ENCODE measurements around the gene ICAM5. TPM values are rescaled to one million over a fixed set of nuclear protein-coding genes. Genes with fewer than 3 reads are reported as not detected.

The ICAM5 gene
- total and polyA plus RNA-seq, 9 of the 15 experiments (the other 6 are each of a cell fraction or from before 2014, with no cell fraction given) = 0.10 to 114 (median 13.7) TPM

DNA sequence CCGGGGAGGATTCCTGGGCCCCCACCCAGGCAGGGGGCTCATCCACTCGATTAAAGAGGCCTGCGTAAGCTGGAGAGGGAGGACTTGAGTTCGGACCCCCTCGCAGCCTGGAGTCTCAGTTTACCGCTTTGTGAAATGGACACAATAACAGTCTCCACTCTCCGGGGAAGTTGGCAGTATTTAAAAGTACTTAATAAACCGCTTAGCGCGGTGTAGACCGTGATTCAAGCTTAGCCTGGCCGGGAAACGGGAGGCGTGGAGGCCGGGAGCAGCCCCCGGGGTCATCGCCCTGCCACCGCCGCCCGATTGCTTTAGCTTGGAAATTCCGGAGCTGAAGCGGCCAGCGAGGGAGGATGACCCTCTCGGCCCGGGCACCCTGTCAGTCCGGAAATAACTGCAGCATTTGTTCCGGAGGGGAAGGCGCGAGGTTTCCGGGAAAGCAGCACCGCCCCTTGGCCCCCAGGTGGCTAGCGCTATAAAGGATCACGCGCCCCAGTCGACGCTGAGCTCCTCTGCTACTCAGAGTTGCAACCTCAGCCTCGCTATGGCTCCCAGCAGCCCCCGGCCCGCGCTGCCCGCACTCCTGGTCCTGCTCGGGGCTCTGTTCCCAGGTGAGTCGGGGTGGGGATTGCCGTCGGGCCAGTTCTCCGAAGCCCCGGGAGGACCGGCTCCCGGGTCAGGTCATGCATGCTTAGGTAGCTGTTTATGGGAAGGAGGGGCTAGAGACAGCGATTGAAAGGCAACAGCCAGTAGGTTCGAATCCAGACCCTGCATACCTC lies 18.9 kb upstream of the ICAM5 start, which contains the start of gene ICAM1 (continued):
- TF ChIP-seq SIRT6 (IDR thresholded peaks at IDR 0.05; ENCODE audit: low read depth, low read length) = no peak
- no peak for TF ChIP-seq TAF9B (IDR thresholded peaks at IDR 0.05; ENCODE audit: partially characterized antibody)
- no peak for TF ChIP-seq NFE2 (IDR thresholded peaks at IDR 0.05; ENCODE audit: low read depth)
- TF ChIP-seq GTF2A2 (tag; IDR thresholded peaks at IDR 0.05) = 0 out of 2 replicates have a peak, but pooled peaks have one; percentile 52
- TF ChIP-seq NR2C1 (IDR thresholded peaks at IDR 0.05) = peak; percentile 67
- peak; percentile 68 for TF ChIP-seq NR2C1 (tag; IDR thresholded peaks at IDR 0.05)
- TF ChIP-seq, protein P1, sequence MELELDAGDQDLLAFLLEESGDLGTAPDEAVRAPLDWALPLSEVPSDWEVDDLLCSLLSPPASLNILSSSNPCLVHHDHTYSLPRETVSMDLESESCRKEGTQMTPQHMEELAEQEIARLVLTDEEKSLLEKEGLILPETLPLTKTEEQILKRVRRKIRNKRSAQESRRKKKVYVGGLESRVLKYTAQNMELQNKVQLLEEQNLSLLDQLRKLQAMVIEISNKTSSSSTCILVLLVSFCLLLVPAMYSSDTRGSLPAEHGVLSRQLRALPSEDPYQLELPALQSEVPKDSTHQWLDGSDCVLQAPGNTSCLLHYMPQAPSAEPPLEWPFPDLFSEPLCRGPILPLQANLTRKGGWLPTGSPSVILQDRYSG (tag; conservative IDR thresholded peaks at IDR 0.05; ENCODE audit: low read depth) = no peak
- no peak for TF ChIP-seq IRF2 (CRISPR knock-in tag; IDR thresholded peaks at IDR 0.05)
- TF ChIP-seq ILK (tag; IDR thresholded peaks at IDR 0.05; ENCODE audit: borderline replicate concordance, low read depth) = no peak
- TF ChIP-seq, protein P2, sequence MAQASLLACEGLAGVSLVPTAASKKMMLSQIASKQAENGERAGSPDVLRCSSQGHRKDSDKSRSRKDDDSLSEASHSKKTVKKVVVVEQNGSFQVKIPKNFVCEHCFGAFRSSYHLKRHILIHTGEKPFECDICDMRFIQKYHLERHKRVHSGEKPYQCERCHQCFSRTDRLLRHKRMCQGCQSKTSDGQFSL (CRISPR knock-in tag; IDR thresholded peaks at IDR 0.05) = no peak
- TF ChIP-seq, protein P2 (tag; IDR thresholded peaks at IDR 0.05) = no peak
- TF ChIP-seq, protein P3, sequence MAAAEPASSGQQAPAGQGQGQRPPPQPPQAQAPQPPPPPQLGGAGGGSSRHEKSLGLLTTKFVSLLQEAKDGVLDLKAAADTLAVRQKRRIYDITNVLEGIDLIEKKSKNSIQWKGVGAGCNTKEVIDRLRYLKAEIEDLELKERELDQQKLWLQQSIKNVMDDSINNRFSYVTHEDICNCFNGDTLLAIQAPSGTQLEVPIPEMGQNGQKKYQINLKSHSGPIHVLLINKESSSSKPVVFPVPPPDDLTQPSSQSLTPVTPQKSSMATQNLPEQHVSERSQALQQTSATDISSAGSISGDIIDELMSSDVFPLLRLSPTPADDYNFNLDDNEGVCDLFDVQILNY (CRISPR knock-in tag; IDR thresholded peaks at IDR 0.05) = no peak
- TF ChIP-seq, protein P4, sequence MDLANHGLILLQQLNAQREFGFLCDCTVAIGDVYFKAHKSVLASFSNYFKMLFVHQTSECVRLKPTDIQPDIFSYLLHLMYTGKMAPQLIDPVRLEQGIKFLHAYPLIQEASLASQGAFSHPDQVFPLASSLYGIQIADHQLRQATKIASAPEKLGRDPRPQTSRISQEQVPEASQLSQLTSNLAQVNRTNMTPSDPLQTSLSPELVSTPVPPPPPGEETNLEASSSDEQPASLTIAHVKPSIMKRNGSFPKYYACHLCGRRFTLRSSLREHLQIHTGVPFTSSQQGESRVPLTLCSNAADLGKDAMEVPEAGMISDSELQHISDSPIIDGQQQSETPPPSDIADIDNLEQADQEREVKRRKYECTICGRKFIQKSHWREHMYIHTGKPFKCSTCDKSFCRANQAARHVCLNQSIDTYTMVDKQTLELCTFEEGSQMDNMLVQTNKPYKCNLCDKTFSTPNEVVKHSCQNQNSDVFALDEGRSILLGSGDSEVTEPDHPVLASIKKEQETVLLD (IDR thresholded peaks at IDR 0.05) = no peak
- TF ChIP-seq DACH1 (IDR thresholded peaks at IDR 0.05; ENCODE audit: partially characterized antibody) = no peak
- TF ChIP-seq FOXJ2 (tag; IDR thresholded peaks at IDR 0.05) = peak; percentile 67; the same call in 1 of the 2 replicates
- no peak for TF ChIP-seq LARP7 (IDR thresholded peaks at IDR 0.05)
- TF ChIP-seq, protein P5, sequence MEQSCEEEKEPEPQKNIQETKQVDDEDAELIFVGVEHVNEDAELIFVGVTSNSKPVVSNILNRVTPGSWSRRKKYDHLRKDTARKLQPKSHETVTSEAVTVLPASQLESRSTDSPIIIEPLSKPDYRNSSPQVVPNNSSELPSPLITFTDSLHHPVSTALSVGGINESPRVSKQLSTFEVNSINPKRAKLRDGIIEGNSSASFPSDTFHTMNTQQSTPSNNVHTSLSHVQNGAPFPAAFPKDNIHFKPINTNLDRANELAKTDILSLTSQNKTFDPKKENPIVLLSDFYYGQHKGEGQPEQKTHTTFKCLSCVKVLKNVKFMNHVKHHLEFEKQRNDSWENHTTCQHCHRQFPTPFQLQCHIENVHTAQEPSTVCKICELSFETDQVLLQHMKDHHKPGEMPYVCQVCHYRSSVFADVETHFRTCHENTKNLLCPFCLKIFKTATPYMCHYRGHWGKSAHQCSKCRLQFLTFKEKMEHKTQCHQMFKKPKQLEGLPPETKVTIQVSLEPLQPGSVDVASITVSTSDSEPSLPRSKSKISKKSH (CRISPR knock-in tag; IDR thresholded peaks at IDR 0.05) = no peak
- TF ChIP-seq, protein P6, sequence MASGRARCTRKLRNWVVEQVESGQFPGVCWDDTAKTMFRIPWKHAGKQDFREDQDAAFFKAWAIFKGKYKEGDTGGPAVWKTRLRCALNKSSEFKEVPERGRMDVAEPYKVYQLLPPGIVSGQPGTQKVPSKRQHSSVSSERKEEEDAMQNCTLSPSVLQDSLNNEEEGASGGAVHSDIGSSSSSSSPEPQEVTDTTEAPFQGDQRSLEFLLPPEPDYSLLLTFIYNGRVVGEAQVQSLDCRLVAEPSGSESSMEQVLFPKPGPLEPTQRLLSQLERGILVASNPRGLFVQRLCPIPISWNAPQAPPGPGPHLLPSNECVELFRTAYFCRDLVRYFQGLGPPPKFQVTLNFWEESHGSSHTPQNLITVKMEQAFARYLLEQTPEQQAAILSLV (tag; IDR thresholded peaks at IDR 0.05) = no peak
- no peak for TF ChIP-seq DIDO1 (tag; IDR thresholded peaks at IDR 0.05; ENCODE audit: low read depth)
- TF ChIP-seq MAZ (CRISPR knock-in tag; conservative IDR thresholded peaks at IDR 0.05 in 1 of 2, IDR thresholded peaks at IDR 0.05 in 1 of 2) = peak; percentile 72 to 88; a peak in 2 of 4 replicates
- TF ChIP-seq TGIF2 (CRISPR knock-in tag; IDR thresholded peaks at IDR 0.05) = peak; percentile 28; the same call in 1 of the 2 replicates

Data from K562 (cell line).